OCI-LY7 (cell line): ENCODE results near the gene EYS. TPM values are rescaled to one million over a fixed set of nuclear protein-coding genes. Genes with fewer than 3 reads are reported as not detected.

Source experiments
- BruUV-seq: library from RNA; stranded (reverse); fragments of 400-500 nt; replicated peaks from 2 replicates; lab custom pipeline; 2021; lab: Mats Ljungman, UMichigan
- CTCF ChIA-PET: fragments of 300-600 bp; sonication (Branson Sonifier 250); formaldehyde crosslinking; loops from one replicate; lab custom pipeline; 2022; ENCODE audit warnings: antibody characterized with exemption; ENCODE audit not compliant: unreplicated experiment; lab: Charles Lee
- POLR2A ChIA-PET: fragments of 300-600 bp; sonication (Branson Sonifier 250); formaldehyde crosslinking; loops from one replicate; lab custom pipeline; 2022; ENCODE audit warnings: antibody characterized with exemption; lab: Charles Lee
- DNase-seq: peaks from one replicate; pipeline ENCODE4 v3.0.0-alpha.2; 2015; ENCODE audit warnings: low spot score
- H2AFZ ChIP-seq: fragments of 200-600 bp; sonication (generic), shearing (Covaris generic); 2 replicates; pipeline ENCODE4 v1.6.1; 2014; ENCODE audit warnings: mild to moderate bottlenecking, antibody characterized with exemption, low read length, moderate library complexity
- H3K27ac ChIP-seq: fragments of 200-600 bp; sonication (generic); 2 replicates; pipeline ENCODE4 v1.5.1; 2014; ENCODE audit warnings: mixed run types, low read depth, mild to moderate bottlenecking, moderate library complexity, low read length, inconsistent platforms; ENCODE audit not compliant: poor library complexity, severe bottlenecking
- H3K36me3 ChIP-seq: fragments of 200-600 bp; sonication (generic); 2 replicates; pipeline ENCODE4 v1.6.1; 2014; ENCODE audit warnings: mild to moderate bottlenecking, antibody characterized with exemption, low read length, moderate library complexity, mixed read lengths; ENCODE audit not compliant: insufficient read depth
- H3K4me1 ChIP-seq: fragments of 200-600 bp; sonication (generic); 2 replicates; pipeline ENCODE4 v1.5.1; 2014; ENCODE audit warnings: mild to moderate bottlenecking, low read length; ENCODE audit not compliant: insufficient read depth, poor library complexity, severe bottlenecking
- H3K4me2 ChIP-seq: fragments of 200-600 bp; sonication (generic); 2 replicates; pipeline ENCODE4 v1.6.1; 2014; ENCODE audit warnings: mild to moderate bottlenecking, low read length
- H3K4me3 ChIP-seq: fragments of 200-600 bp; sonication (generic); 2 replicates; pipeline ENCODE4 v1.5.1; 2014; ENCODE audit warnings: mild to moderate bottlenecking, low read depth, low read length; ENCODE audit not compliant: poor library complexity, severe bottlenecking
- H3K79me2 ChIP-seq: fragments of 200-600 bp; sonication (generic); 2 replicates; pipeline ENCODE4 v1.6.1; 2016; ENCODE audit warnings: low read depth, mild to moderate bottlenecking, low read length, moderate library complexity, mixed read lengths; ENCODE audit not compliant: insufficient read depth
- H3K9me2 ChIP-seq: fragments of 200-600 bp; sonication (generic); 2 replicates; pipeline ENCODE4 v1.6.1; 2016; ENCODE audit warnings: mild to moderate bottlenecking, low read length, mixed read lengths; ENCODE audit not compliant: insufficient read depth
- H3K9me3 ChIP-seq: fragments of 200-600 bp; sonication (generic); 2 replicates; pipeline ENCODE4 v1.6.1; 2014; ENCODE audit warnings: mild to moderate bottlenecking, mixed run types, low read length, mixed read lengths
- H4K20me1 ChIP-seq: fragments of 200-600 bp; sonication (generic); 2 replicates; pipeline ENCODE4 v1.6.1; 2014; ENCODE audit warnings: mild to moderate bottlenecking, antibody characterized with exemption, low read length, moderate library complexity, mixed read lengths; ENCODE audit not compliant: insufficient read depth
- EZH2phosphoT487 ChIP-seq: fragments of 200-600 bp; sonication (generic); IDR thresholded peaks from 2 replicates; pipeline ENCODE4 v1.6.1; 2018; ENCODE audit warnings: low read depth, borderline replicate concordance, mild to moderate bottlenecking, mixed run types, antibody characterized with exemption, low read length, moderate library complexity, mixed read lengths
- intact Hi-C: fragments of 100-400 bp; cut with micrococcal nuclease; formaldehyde crosslinking; loops from one replicate; pipeline ENCODE4 v1.10.0; 2022; ENCODE audit not compliant: unreplicated experiment
- total RNA-seq, 2 experiments: library from RNA; depleted of rRNA in 1 of 2; stranded (reverse); fragments of >200 nt in 1 of 2; shearing (Covaris generic) in 1 of 2; gene quantifications; 2 replicates each; pipeline ENCODE4 v1.2.3, GENCODE V29; 2014 to 2022
- TF ChIP-seq, protein P1 (sequence below): fragments of 200-600 bp; sonication (generic); conservative IDR thresholded peaks from 2 replicates; pipeline ENCODE4 v1.5.1; 2014; ENCODE audit warnings: mild to moderate bottlenecking, antibody characterized with exemption, low read length, moderate library complexity, mixed read lengths

EYS gene
- total RNA-seq, 2 experiments from 2014 or later, result not detected

DNA sequence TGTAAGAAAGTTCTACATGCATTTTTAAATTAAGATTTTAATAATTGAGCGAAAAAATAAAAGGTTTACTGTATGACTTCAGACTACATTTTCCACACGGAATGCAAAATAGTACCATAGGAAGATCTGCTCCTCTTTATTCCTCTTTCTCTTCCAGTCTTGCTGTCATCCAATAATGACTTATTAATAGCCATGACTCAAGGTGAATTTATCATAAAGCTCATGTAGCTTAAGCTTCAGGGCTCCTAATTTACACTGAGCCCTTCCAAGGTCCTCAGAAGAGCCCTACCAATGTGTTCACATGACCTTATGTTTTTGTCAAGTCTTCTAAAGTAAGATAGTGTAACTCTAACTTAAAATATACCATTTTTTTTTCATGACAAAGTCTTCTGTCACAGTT, 1561.4 kb downstream of the EYS start:
- H2AFZ ChIP-seq, result no peak overlapping the region
- ChIA-PET POLR2A (no interaction called here), CTCF (no interaction called here)
- H3K36me3 ChIP-seq, result no peaks in the 10 kb centered on the region
- H3K4me1 ChIP-seq, result no peaks in the 10 kb centered on the region
- TF ChIP-seq, protein P1, sequence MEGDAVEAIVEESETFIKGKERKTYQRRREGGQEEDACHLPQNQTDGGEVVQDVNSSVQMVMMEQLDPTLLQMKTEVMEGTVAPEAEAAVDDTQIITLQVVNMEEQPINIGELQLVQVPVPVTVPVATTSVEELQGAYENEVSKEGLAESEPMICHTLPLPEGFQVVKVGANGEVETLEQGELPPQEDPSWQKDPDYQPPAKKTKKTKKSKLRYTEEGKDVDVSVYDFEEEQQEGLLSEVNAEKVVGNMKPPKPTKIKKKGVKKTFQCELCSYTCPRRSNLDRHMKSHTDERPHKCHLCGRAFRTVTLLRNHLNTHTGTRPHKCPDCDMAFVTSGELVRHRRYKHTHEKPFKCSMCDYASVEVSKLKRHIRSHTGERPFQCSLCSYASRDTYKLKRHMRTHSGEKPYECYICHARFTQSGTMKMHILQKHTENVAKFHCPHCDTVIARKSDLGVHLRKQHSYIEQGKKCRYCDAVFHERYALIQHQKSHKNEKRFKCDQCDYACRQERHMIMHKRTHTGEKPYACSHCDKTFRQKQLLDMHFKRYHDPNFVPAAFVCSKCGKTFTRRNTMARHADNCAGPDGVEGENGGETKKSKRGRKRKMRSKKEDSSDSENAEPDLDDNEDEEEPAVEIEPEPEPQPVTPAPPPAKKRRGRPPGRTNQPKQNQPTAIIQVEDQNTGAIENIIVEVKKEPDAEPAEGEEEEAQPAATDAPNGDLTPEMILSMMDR, result no peak
- TF ChIP-seq EZH2phosphoT487, result no peak
- DNase-seq, result no peak
- intact Hi-C loops, result no loop called here
- no peak overlapping the region for H3K27ac ChIP-seq
- H3K4me3 ChIP-seq, result no peak overlapping the region
- BruUV-seq, result no TSS peak
- H3K79me2 ChIP-seq, result no peaks in the 10 kb centered on the region
- no peaks in the 10 kb centered on the region for H4K20me1 ChIP-seq
- no peaks in the 10 kb centered on the region for H3K9me2 ChIP-seq
- H3K9me3 ChIP-seq, result no peaks in the 10 kb centered on the region
- H3K4me2 ChIP-seq, result no peak overlapping the region

DNA sequence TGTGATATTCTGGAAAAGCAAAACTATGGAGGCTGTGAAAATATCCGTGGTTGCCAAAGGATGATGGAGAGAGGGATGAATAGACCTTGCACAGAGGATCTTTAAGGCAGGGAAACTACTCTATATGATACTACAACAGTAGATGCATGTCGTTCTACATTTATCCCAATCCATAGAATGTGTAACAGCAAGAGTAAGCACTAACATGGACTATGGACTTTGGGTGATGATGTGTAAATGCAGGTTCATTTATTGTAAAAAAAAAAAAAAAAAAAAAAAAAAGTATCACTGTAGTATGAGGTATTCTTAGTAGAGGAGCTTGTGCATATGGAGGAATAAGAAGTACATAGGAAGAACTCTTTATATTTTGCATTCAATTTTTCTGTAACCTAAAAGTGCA, 1563.9 kb downstream of the EYS start:
- no peaks in the 10 kb centered on the region for H3K36me3 ChIP-seq

DNA sequence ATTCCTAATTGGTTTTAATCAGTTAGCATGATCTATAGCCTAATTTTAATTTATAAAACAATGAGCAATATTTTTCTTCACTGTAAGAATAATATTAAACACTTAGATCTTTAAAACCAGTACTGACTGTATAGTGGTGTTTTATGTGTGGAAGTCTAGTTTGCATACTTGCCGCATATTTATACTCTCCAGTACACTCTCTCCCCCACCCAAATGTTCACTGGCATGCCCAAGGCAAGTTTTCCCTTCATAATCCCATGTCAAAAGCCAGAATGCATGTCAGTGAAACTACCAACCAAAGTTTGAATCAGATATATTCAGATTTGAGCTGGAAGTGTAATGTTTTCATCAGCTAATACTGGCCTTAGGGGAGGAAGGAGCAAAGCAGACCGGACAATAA, 1565.3 kb downstream of the EYS start:
- Histone ChIP-seq H3K27ac (no peak overlapping the region), H3K9me2 (no peaks in the 10 kb centered on the region), H3K4me2 (no peak overlapping the region), H3K4me1 (no peaks in the 10 kb centered on the region), H4K20me1 (no peaks in the 10 kb centered on the region), H3K9me3 (no peaks in the 10 kb centered on the region), H3K4me3 (no peak overlapping the region), H2AFZ (no peak overlapping the region), H3K79me2 (no peaks in the 10 kb centered on the region), H3K36me3 (no peaks in the 10 kb centered on the region)
- CTCF ChIA-PET, result no interaction called here
- intact Hi-C loops, result no loop called here
- POLR2A ChIA-PET, result no interaction called here
- TF ChIP-seq, protein P1, result no peak
- TF ChIP-seq EZH2phosphoT487, result no peak
- no TSS peak for BruUV-seq
- DNase-seq, result no peak

More for the DNA sequence above, 1563.9 kb downstream of the EYS start:
- CTCF ChIA-PET, result no interaction called here
- no peaks in the 10 kb centered on the region for H3K9me3 ChIP-seq
- no peak overlapping the region for H3K4me3 ChIP-seq
- TF ChIP-seq EZH2phosphoT487, result no peak
- TF ChIP-seq, protein P1, result no peak
- no peak overlapping the region for H3K4me2 ChIP-seq
- no peak overlapping the region for H3K27ac ChIP-seq
- no peak for DNase-seq
- intact Hi-C loops, result no loop called here
- no TSS peak for BruUV-seq
- POLR2A ChIA-PET, result no interaction called here
- no peaks in the 10 kb centered on the region for H3K4me1 ChIP-seq
- H3K79me2 ChIP-seq, result no peaks in the 10 kb centered on the region
- H3K9me2 ChIP-seq, result no peaks in the 10 kb centered on the region
- no peak overlapping the region for H2AFZ ChIP-seq
- no peaks in the 10 kb centered on the region for H4K20me1 ChIP-seq
